Adrenal gland (tissue), 12 donors: ENCODE results near the gene TEAD1. TPM values are rescaled to one million over a fixed set of nuclear protein-coding genes. Genes with fewer than 3 reads are reported as not detected.

ENCODE experiments used
- DNase-seq, 7 donors: peaks; one replicate each; pipeline ENCODE4 v3.0.0-alpha.2; 2019 to 2020
- H3K27ac ChIP-seq, 5 donors: fragments of 200-600 bp; sonication (generic) in 4 of 5; 1 replicate in 3 of 5; 2 replicates in 2 of 5; pipeline versions ENCODE4 v1.5.1 to v1.8.0; 2016 to 2020; ENCODE audit warnings: mild to moderate bottlenecking in 1 of 5
- H3K27me3 ChIP-seq: fragments of 200-600 bp; 2 replicates; pipeline ENCODE4 v1.8.0; 2021
- H3K36me3 ChIP-seq, 2 donors: fragments of 200-600 bp; replicated peaks in 1 of 2; 1 replicate in 1 of 2; 2 replicates in 1 of 2; pipeline versions ENCODE4 v1.5.1 to v1.8.0; 2018 to 2022
- H3K4me1 ChIP-seq, 2 donors: fragments of 200-600 bp; replicated peaks in 1 of 2; 1 replicate in 1 of 2; 2 replicates in 1 of 2; pipeline versions ENCODE4 v1.5.1 to v1.8.0; 2018 to 2021
- H3K4me3 ChIP-seq, 4 donors: fragments of 200-600 bp; sonication (generic) in 3 of 4; one replicate each; pipeline ENCODE4 v1.5.1; 2016 to 2018
- H3K9me3 ChIP-seq, 3 donors: fragments of 200-600 bp; sonication (generic) in 1 of 3; replicated peaks in 1 of 3; 1 replicate in 2 of 3; 2 replicates in 1 of 3; pipeline versions ENCODE4 v1.5.1 to v1.8.0; 2016 to 2021
- POLR2A ChIP-seq, 2 donors: fragments of 450-650 bp; IDR thresholded peaks; one replicate each; pipeline ENCODE4 v1.6.1; 2017; ENCODE audit warnings: antibody characterized with exemption in 2 of 2, mild to moderate bottlenecking in 2 of 2, moderate library complexity in 1 of 2
- WGBS, 4 donors: extraction: QIAGEN DNeasy Blood & Tissue Kit in 2 of 4; methylation state at CpG; one replicate each; pipeline versions ENCODE4 v1.1.5 to v1.1.7; 2013 to 2017; 5-methylcytosine and 5-hydroxymethylcytosine counted together
- intact Hi-C, 2 donors: fragments of 100-400 bp; cut with DNase I; formaldehyde crosslinking; loops; one replicate each; pipeline versions ENCODE4 v1.14.1 to v1.15.0; 2022 to 2023
- polyA plus RNA-seq, 3 donors: library from polyadenylated mRNA; stranded (reverse); fragments of 200-250 nt in 2 of 3; fragments of 350-450 nt in 1 of 3; fragmentation: Illumina TruSeq in 1 of 3; extraction: RNeasy Lipid Tissue Mini Kit (QIAGEN cat#74804) in 1 of 3; gene quantifications; one replicate each; pipeline ENCODE4 v1.2.3, GENCODE V29; 2013 to 2014
- total RNA-seq, 9 donors: library from RNA; depleted of rRNA in 4 of 9; stranded (reverse); fragments of >200 nt in 4 of 9; fragments of 120-200 nt in 1 of 9; fragmentation: NEBNext Ultra II Directional in 1 of 9; extraction: Animal tissue kit (Norgen Biotek cat#: 25700) in 1 of 9; gene quantifications; one replicate each; pipeline versions ENCODE4 v1.1.0 to v1.2.4, GENCODE V29; 2013 to 2023
- TF ChIP-seq, protein P1 (sequence below), 6 experiments: fragments of 450-650 bp in 4 of 6; fragments of 200-600 bp in 2 of 6; sonication (generic) in 1 of 6; IDR thresholded peaks; 1 replicate in 5 of 6; 2 replicates in 1 of 6; pipeline versions ENCODE4 v1.5.1 to v1.8.0; 2016 to 2021; ENCODE audit warnings: antibody characterized with exemption in 6 of 6, mild to moderate bottlenecking in 2 of 6, moderate library complexity in 1 of 6
- donor health status: healthy with polysubstance abuse.
- donor health status: Bipolar disorder and iron deficiency.
- donor health status: DM: yes; HTN: yes; CAD: no.
- donor health status: DM: no; HTN: no; CAD: no.
- donor health status: DM: no; HTN: no; CAD: no.
- donor health status: DM: yes; HTN: yes; CAD: no.

The TEAD1 gene
- total and polyA plus RNA-seq, 12 donors, result 3.9 to 49.9 (median 35.1) TPM

DNA sequence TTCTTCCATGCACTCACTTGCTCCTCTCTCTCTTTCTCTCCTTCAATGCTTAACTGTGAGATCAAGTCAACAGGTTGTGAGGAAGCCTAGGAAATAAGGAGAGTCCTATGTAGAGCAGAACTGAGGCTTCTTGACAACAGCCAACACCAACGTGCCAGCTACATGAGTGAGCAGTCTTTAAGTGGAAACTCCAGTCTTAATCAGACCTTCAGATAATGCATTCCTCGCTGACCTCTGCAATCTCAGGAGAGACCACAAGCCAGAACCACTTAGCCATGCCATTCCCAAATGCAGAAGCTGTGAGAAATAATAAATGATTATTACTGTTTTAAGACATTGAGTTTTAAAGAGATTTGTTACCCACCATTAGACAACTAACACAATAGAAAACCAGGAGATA is 6.1 kb upstream of the TEAD1 start:
- TF ChIP-seq POLR2A (IDR thresholded peaks at IDR 0.05), result no peak
- TF ChIP-seq, protein P1, sequence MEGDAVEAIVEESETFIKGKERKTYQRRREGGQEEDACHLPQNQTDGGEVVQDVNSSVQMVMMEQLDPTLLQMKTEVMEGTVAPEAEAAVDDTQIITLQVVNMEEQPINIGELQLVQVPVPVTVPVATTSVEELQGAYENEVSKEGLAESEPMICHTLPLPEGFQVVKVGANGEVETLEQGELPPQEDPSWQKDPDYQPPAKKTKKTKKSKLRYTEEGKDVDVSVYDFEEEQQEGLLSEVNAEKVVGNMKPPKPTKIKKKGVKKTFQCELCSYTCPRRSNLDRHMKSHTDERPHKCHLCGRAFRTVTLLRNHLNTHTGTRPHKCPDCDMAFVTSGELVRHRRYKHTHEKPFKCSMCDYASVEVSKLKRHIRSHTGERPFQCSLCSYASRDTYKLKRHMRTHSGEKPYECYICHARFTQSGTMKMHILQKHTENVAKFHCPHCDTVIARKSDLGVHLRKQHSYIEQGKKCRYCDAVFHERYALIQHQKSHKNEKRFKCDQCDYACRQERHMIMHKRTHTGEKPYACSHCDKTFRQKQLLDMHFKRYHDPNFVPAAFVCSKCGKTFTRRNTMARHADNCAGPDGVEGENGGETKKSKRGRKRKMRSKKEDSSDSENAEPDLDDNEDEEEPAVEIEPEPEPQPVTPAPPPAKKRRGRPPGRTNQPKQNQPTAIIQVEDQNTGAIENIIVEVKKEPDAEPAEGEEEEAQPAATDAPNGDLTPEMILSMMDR (IDR thresholded peaks at IDR 0.05), result no peak
- Histone ChIP-seq H3K9me3 (no peaks in the 10 kb centered on the region), H3K4me1 (no peaks in the 10 kb centered on the region), H3K4me3 (no peak overlapping the region), H3K27me3 (no peaks in the 10 kb centered on the region), H3K27ac (no peak overlapping the region), H3K36me3 (no peaks in the 10 kb centered on the region)
- DNase-seq, result no peak
- 72 to 87% (median 82%) methylated on average over 2 of the region's 2 CpGs for WGBS, 4 donors
- intact Hi-C loops, result loop anchor here in 1 of 2 donors (10.0 kb wide), 1 partner anchor 217 kb away; no protein-coding TSS in a partner anchor

DNA sequence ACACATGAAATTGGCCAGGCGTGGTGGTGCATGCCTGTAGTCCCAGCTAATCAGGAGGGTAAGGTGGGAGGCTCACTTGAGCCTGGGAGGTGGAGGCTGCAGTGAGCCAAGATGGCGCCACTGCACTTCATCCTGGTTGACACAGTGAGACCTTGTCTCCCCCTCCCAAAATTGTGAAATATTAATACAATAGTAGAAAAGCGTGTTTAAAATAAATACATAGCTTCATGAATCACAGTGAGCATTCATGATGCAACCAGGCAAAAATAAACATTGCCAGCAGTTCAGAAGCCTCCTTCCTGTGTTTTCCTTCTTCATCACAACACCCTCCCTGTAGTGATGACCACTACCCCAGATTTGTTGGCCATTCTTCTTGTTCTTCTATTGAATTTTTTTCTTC is 4.3 kb upstream of the TEAD1 start:
- no peak overlapping the region for H3K4me3 ChIP-seq
- TF ChIP-seq, protein P1 (IDR thresholded peaks at IDR 0.05), result no peak
- no peak for TF ChIP-seq POLR2A (IDR thresholded peaks at IDR 0.05)
- H3K27me3 ChIP-seq, result no peaks in the 10 kb centered on the region
- WGBS, 4 donors, result 91 to 100% (median 96%) methylated on average over 3 of the region's 3 CpGs
- no peaks in the 10 kb centered on the region for H3K36me3 ChIP-seq
- H3K9me3 ChIP-seq, result no peaks in the 10 kb centered on the region
- intact Hi-C loops, result loop anchor here (10.0 kb wide), 2 partner anchors 145 to 215 kb away; no protein-coding TSS in a partner anchor
- no peak for DNase-seq
- H3K4me1 ChIP-seq, result no peaks in the 10 kb centered on the region
- no peak overlapping the region for H3K27ac ChIP-seq

DNA sequence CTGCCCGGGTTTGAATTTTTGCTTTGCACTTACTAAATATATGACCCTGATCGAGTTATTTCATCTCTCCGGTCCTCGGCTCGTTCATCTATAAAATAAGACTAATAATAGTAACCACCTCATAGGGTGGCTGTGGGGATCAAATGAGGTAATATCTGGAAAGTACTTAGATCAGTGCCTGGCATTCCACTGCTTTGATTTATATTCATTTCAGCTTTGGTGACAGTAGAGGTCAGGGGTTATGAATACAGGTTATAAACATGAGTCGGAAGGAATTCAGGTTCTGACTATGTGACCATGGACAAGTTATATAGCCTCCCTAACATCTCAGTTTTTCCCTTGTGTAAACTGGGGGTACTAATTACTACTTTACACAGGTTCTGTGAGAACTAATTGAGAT is 2.9 kb upstream of the TEAD1 start:
- Histone ChIP-seq H3K4me1 (peaks cover 0 to 9% of the 10 kb centered on the region in 2 donors), H3K27ac (no peak overlapping the region), H3K27me3 (no peaks in the 10 kb centered on the region), H3K9me3 (no peaks in the 10 kb centered on the region), H3K4me3 (no peak overlapping the region), H3K36me3 (no peaks in the 10 kb centered on the region)
- DNase-seq, result no peak
- 80 to 84% (median 84%) methylated on average over 6 of the region's 6 CpGs for WGBS, 4 donors
- TF ChIP-seq POLR2A (IDR thresholded peaks at IDR 0.05), result no peak
- TF ChIP-seq, protein P1 (IDR thresholded peaks at IDR 0.05), result no peak
- intact Hi-C loops, result loop anchor here (10.0 kb wide), 2 partner anchors 143 to 213 kb away; no protein-coding TSS in a partner anchor

DNA sequence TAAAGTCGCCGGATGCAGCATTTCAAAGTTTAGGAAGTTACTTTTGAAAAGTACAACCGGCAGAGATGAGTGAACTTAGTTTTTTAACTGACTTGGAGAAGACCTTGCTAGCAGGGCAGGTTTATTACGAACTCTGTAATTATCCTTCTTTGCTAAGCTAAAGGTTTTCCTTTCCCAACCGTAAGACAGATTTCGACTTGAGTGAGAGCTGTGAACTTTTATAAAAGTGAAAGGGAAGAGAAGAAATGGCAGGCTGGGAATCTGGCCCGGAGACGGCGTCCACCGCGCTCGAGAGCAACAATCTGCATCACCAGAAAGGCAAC is 659 bp upstream of the TEAD1 start:
- peak overlapping the region; percentile 80 to 100 (median 86) for H3K27ac ChIP-seq
- intact Hi-C loops, result loop anchor here (10.0 kb wide), 2 partner anchors 141 to 211 kb away; no protein-coding TSS in a partner anchor
- no peak for TF ChIP-seq POLR2A (IDR thresholded peaks at IDR 0.05)
- TF ChIP-seq, protein P1 (IDR thresholded peaks at IDR 0.05), result no peak
- 3 to 7% (median 3%) methylated on average over 12 of the region's 12 CpGs for WGBS, 4 donors
- no peak for DNase-seq
- H3K4me3 ChIP-seq, result peak overlapping the region; percentile 28 to 93 (median 64)
- H3K9me3 ChIP-seq, result no peaks in the 10 kb centered on the region
- H3K4me1 ChIP-seq, result peaks cover 9 to 23% of the 10 kb centered on the region in 2 donors
- no peaks in the 10 kb centered on the region for H3K36me3 ChIP-seq
- no peaks in the 10 kb centered on the region for H3K27me3 ChIP-seq
